Endothelial cell of umbilical vein (primary cell): ENCODE results near the gene MAGI1. TPM values are rescaled to one million over a fixed set of nuclear protein-coding genes. Genes with fewer than 3 reads are reported as not detected.

Experiments
- BruUV-seq: library from RNA; stranded (reverse); fragments of 400-500 nt; replicated peaks from 2 replicates; lab custom pipeline; 2021; lab: Mats Ljungman, UMichigan
- CTCF ChIA-PET: fragments of 300-600, 350-600 bp; sonication (Branson Sonifier 250); formaldehyde crosslinking; loops from one replicate; lab custom pipeline; 2021; ENCODE audit warnings: antibody characterized with exemption, inconsistent platforms; lab: Charles Lee
- POLR2A ChIA-PET: fragments of 300-600, 350-600 bp; sonication (Branson Sonifier 250); formaldehyde crosslinking; loops from one replicate; lab custom pipeline; 2021; ENCODE audit warnings: antibody characterized with exemption, inconsistent platforms; lab: Charles Lee
- DNase-seq: peaks from one replicate; pipeline ENCODE4 v3.0.0-alpha.2; 2011; ENCODE audit warnings: low read depth, low spot score
- FAIRE-seq: peaks from 2 replicates; lab custom pipeline; 2011; peaks lifted over from hg19 to GRCh38; lab: Jason Lieb, UNC
- H2AFZ ChIP-seq: 2 replicates; pipeline ENCODE4 v1.6.0; 2012; ENCODE audit warnings: low read depth, low read length, control low read depth, inconsistent platforms
- H3K27ac ChIP-seq: 2 replicates; pipeline ENCODE4 v1.5.1; 2011; ENCODE audit warnings: low read depth, mild to moderate bottlenecking, control low read depth, low read length, moderate library complexity; ENCODE audit not compliant: insufficient read depth
- H3K27me3 ChIP-seq, 2 experiments: 2 replicates each; pipeline versions ENCODE4 v1.6.0 to v1.6.1; 2011; ENCODE audit warnings: low read length in 2 of 2, mixed read lengths in 1 of 2; ENCODE audit not compliant: control insufficient read depth in 2 of 2, insufficient read depth in 2 of 2
- H3K36me3 ChIP-seq, 2 experiments: 2 replicates in 1 of 2; 3 replicates in 1 of 2; pipeline ENCODE4 v1.5.1; 2011; ENCODE audit warnings: low read length in 2 of 2, mild to moderate bottlenecking in 1 of 2, moderate library complexity in 1 of 2; ENCODE audit not compliant: control insufficient read depth in 2 of 2, insufficient read depth in 2 of 2; ENCODE audit errors: extremely low read depth in 1 of 2
- H3K4me1 ChIP-seq: 3 replicates; pipeline ENCODE4 v1.5.1; 2011; ENCODE audit warnings: mild to moderate bottlenecking, low read length; ENCODE audit not compliant: control insufficient read depth, insufficient read depth; ENCODE audit errors: extremely low read depth
- H3K4me2 ChIP-seq: 2 replicates; pipeline ENCODE4 v1.6.1; 2011; ENCODE audit warnings: low read length, control low read depth, mixed read lengths; ENCODE audit not compliant: insufficient read depth
- H3K4me3 ChIP-seq, 3 experiments: fragments of 200-600 bp in 1 of 3; sonication (generic), shearing (Covaris generic) in 1 of 3; replicated peaks in 1 of 3; 2 replicates each; pipeline ENCODE4 v1.5.1; 2011 to 2016; ENCODE audit warnings: control low read depth in 3 of 3, low read length in 3 of 3, mild to moderate bottlenecking in 2 of 3, inconsistent platforms in 1 of 3, low read depth in 1 of 3, moderate library complexity in 1 of 3; ENCODE audit not compliant: insufficient read depth in 1 of 3
- H3K79me2 ChIP-seq: 2 replicates; pipeline ENCODE4 v1.6.0; 2012; ENCODE audit warnings: low read length, inconsistent platforms; ENCODE audit not compliant: control insufficient read depth, insufficient read depth
- H3K9ac ChIP-seq: replicated peaks from 2 replicates; pipeline ENCODE3; 2011; ENCODE audit warnings: low read length, control low read depth; ENCODE audit not compliant: insufficient read depth; ENCODE audit errors: extremely low read depth
- H3K9me1 ChIP-seq: replicated peaks from 3 replicates; pipeline ENCODE4 v1.6.0; 2011; ENCODE audit warnings: mild to moderate bottlenecking, low read length; ENCODE audit not compliant: control insufficient read depth, insufficient read depth; ENCODE audit errors: extremely low read depth
- H3K9me3 ChIP-seq: replicated peaks from 2 replicates; pipeline ENCODE4 v1.5.1; 2012; ENCODE audit warnings: low read length, inconsistent platforms; ENCODE audit not compliant: control insufficient read depth, insufficient read depth
- H4K20me1 ChIP-seq: replicated peaks from 2 replicates; pipeline ENCODE3; 2011; ENCODE audit warnings: mild to moderate bottlenecking, low read length; ENCODE audit not compliant: control insufficient read depth, insufficient read depth; ENCODE audit errors: extremely low read depth
- CTCF ChIP-seq, 2 donors: IDR thresholded peaks; 1 replicate in 1 of 2; 2 replicates in 1 of 2; pipeline ENCODE4 v1.5.1; 2011; ENCODE audit warnings: low read length in 2 of 2, mild to moderate bottlenecking in 2 of 2, moderate library complexity in 2 of 2, control low read depth in 1 of 2, inconsistent platforms in 1 of 2, low read depth in 1 of 2; ENCODE audit not compliant: insufficient read depth in 1 of 2; ENCODE audit errors: extremely low read depth in 1 of 2
- GATA2 ChIP-seq: IDR thresholded peaks from 2 replicates; pipeline ENCODE4 v1.7.0; 2011; ENCODE audit warnings: low read depth, mild to moderate bottlenecking, moderate library complexity, mixed read lengths, low read length; ENCODE audit not compliant: insufficient read length, insufficient read depth
- MAX ChIP-seq: IDR thresholded peaks from 2 replicates; pipeline ENCODE4 v1.6.1; 2011; ENCODE audit not compliant: insufficient read depth, insufficient read length
- MYC ChIP-seq: IDR thresholded peaks from one replicate; pipeline ENCODE4 v1.6.1; 2011; ENCODE audit warnings: mild to moderate bottlenecking, low read depth, low read length
- dilution Hi-C: fragments of 300-500 bp; cut with MboI; formaldehyde crosslinking; loops from one replicate; pipeline ENCODE4 v1.15.0; 2019; ENCODE audit warnings: low sequenced_read_pairs; ENCODE audit not compliant: extremely low pct_ligation_motif_present
- intact Hi-C: fragments of 100-400 bp; cut with micrococcal nuclease; formaldehyde crosslinking; loops from one replicate; pipeline ENCODE4 v1.10.0; 2022
- polyA plus RNA-seq, 4 experiments: library from polyadenylated mRNA; depleted of rRNA in 3 of 4; stranded (reverse) in 3 of 4; unstranded in 1 of 4; fragments of >200 nt; gene quantifications; 2 replicates each; pipeline versions ENCODE4 v1.2.1 to v1.2.3, GENCODE V29; 2011 to 2012; ENCODE audit warnings: missing spikeins in 1 of 4
- total RNA-seq: library from RNA; stranded (reverse); gene quantifications from 2 replicates; pipeline ENCODE4 v1.2.3, GENCODE V29; 2021

Gene MAGI1
- total and polyA plus RNA-seq, 2 donors (not counting 3 experiments of a cell fraction or from before 2014, with no cell fraction given): 10.1 to 47.9 TPM

GRCh38 chr3:66041116-66041515 lies 2.4 kb upstream of the MAGI1 start:
- Histone ChIP-seq H3K27me3 (no peaks in the 10 kb centered on the region), H3K79me2 (peaks cover 12% of the 10 kb centered on the region), H3K27ac (no peak overlapping the region), H3K9me1 (no peaks in the 10 kb centered on the region), H3K36me3 (no peaks in the 10 kb centered on the region), H3K4me2 (no peak overlapping the region), H3K9ac (no peak overlapping the region), H3K4me3 (no peak overlapping the region), H3K4me1 (peaks cover 15% of the 10 kb centered on the region), H3K9me3 (no peaks in the 10 kb centered on the region), H4K20me1 (no peaks in the 10 kb centered on the region), H2AFZ (no peak overlapping the region)
- DNase-seq (no peak), FAIRE-seq (no peak)
- BruUV-seq: no TSS peak
- intact Hi-C loops (no loop called here), dilution Hi-C loops (no loop called here)
- ChIA-PET POLR2A (no interaction called here), CTCF (no interaction called here)
- no peak for TF ChIP-seq MYC

GRCh38 chr3:66039590-66039887 lies 821 bp upstream of the MAGI1 start:
- BruUV-seq: no TSS peak
- ChIA-PET POLR2A (no interaction called here), CTCF (interaction anchor here (1.1 kb wide), 1 partner anchor 61 kb away, joined by 3 read pairs; no protein-coding TSS in a partner anchor)
- Histone ChIP-seq H3K9me3 (no peaks in the 10 kb centered on the region), H3K4me2 (peak overlapping the region; percentile 69), H3K27ac (peak overlapping the region; percentile 75), H3K9me1 (no peaks in the 10 kb centered on the region), H2AFZ (peak overlapping the region; percentile 89), H3K79me2 (peaks cover 21% of the 10 kb centered on the region), H3K9ac (peak overlapping the region; percentile 90), H3K4me1 (peaks cover 24% of the 10 kb centered on the region), H3K27me3 (no peaks in the 10 kb centered on the region), H3K36me3 (no peaks in the 10 kb centered on the region), H4K20me1 (no peaks in the 10 kb centered on the region), H3K4me3 (peak overlapping the region; percentile 24 to 76 (median 45))
- no peak for FAIRE-seq
- intact Hi-C loops (loop anchor here (1.0 to 5.0 kb wide), 6 partner anchors 67 to 255 kb away; no protein-coding TSS in a partner anchor), dilution Hi-C loops (no loop called here)
- TF ChIP-seq GATA2 (peak; percentile 46), CTCF (IDR thresholded peaks at IDR 0.05; ENCODE audit: extremely low read depth in 1 of 2, insufficient read depth in 1 of 2, low read depth in 1 of 2, low read length in 2 of 2) (peak in 1 of 2 donors; percentile 13), MAX (no peak)
- DNase-seq: peak; percentile 62
